Measurements from ENCODE around the gene MIB1.

GRCh38 chr18:21864386-21864785, 123.8 kb downstream of the MIB1 start:
- no peak for TF ChIP-seq CTCF (IDR thresholded peaks at IDR 0.05)
- TF ChIP-seq POLR2A (IDR thresholded peaks at IDR 0.05): no peak
